Vagina (tissue), 2 donors: ENCODE results near the gene GOLGA6C. TPM values are rescaled to one million over a fixed set of nuclear protein-coding genes. Genes with fewer than 3 reads are reported as not detected.
"Not testable (repeated sequence)": the region's sequence is repeated elsewhere in the genome, so short reads cannot be mapped to it uniquely, and the experiment has no call there.

Source experiments
- DNase-seq, 2 donors: peaks; one replicate each; pipeline ENCODE4 v3.0.0-alpha.2; 2017; ENCODE audit errors: extremely low spot score in 2 of 2
- H3K27ac ChIP-seq: fragments of 200-600 bp; sonication (generic); one replicate; pipeline ENCODE4 v1.5.1; 2019
- H3K27me3 ChIP-seq: fragments of 200-600 bp; sonication (generic); one replicate; pipeline ENCODE4 v1.5.1; 2019
- H3K36me3 ChIP-seq, 2 donors: fragments of 200-600 bp; sonication (generic); one replicate each; pipeline ENCODE4 v1.5.1; 2017 to 2019
- H3K4me1 ChIP-seq: fragments of 200-600 bp; sonication (generic); one replicate; pipeline ENCODE4 v1.5.1; 2019
- H3K4me3 ChIP-seq, 2 donors: fragments of 200-600 bp; sonication (generic); 1 replicate in 1 of 2; 2 replicates in 1 of 2; pipeline ENCODE4 v1.5.1; 2016 to 2019
- H3K9me3 ChIP-seq: fragments of 200-600 bp; sonication (generic); one replicate; pipeline ENCODE4 v1.5.1; 2019
- POLR2A ChIP-seq, 2 donors: fragments of 450-650 bp; IDR thresholded peaks; one replicate each; pipeline ENCODE4 v1.6.1; 2017; ENCODE audit warnings: antibody characterized with exemption in 2 of 2, mild to moderate bottlenecking in 2 of 2, moderate library complexity in 2 of 2
- POLR2AphosphoS5 ChIP-seq, 2 donors: sonication (generic); formaldehyde crosslinking; IDR thresholded peaks; one replicate each; pipeline ENCODE4 v1.9.0; 2017; ENCODE audit warnings: antibody characterized with exemption in 2 of 2, mild to moderate bottlenecking in 2 of 2, low read depth in 1 of 2; ENCODE audit not compliant: insufficient read depth in 1 of 2
- intact Hi-C: fragments of 100-400 bp; cut with DNase I; formaldehyde crosslinking; loops from one replicate; pipeline ENCODE4 v1.15.1; 2023
- small RNA-seq: library from RNA; depleted of rRNA; stranded (forward); fragments of <200 nt; gene quantifications from one replicate; pipeline ENCODE3, GENCODE V24; 2016
- total RNA-seq: library from RNA; depleted of rRNA; stranded (reverse); fragments of >200 nt; gene quantifications from one replicate; pipeline ENCODE4 v1.2.3, GENCODE V29; 2016
- TF ChIP-seq, protein P1 (sequence below), 3 experiments: fragments of 450-650 bp in 2 of 3; fragments of 200-600 bp in 1 of 3; sonication (generic) in 1 of 3; IDR thresholded peaks; one replicate each; pipeline ENCODE4 v1.5.1; 2017 to 2019; ENCODE audit warnings: antibody characterized with exemption in 3 of 3, mild to moderate bottlenecking in 2 of 3, moderate library complexity in 2 of 3

Gene GOLGA6C
- total RNA-seq, 1 donor from 2014 or later, result not detected

DNA sequence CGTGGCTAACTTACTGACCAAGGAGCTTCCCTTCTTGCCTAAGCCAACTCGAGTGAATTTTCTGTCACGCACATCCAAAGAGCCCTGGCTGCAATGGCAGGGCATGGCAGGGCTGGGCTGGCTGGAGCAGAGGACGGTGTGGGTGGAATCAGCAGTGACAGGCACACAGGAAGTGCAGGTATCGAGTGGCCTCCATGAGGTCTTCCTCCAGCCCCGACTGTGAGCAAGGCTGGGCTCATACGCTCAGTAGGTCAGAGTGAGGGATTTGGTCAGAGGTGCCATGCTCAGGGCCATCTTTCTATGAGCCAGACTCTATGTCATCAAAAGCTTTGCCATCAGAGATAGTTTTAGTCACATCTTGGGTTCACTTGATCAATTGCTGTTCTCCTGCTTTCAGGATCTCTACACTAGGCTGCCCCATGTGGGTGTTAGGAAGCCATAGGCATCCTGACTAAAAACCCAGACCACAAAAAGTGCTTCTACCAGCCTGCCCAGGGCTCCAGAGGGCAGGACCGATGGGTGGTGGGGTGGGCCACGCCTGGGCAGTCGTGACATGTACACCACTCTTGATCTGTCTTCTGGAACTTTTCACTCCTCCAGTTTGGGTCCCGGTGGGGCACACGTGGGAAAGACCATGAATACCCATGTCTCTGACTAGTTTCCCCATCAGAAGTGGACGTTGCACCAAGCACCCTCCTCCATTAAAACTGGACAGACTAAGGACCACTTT is 55.1 kb downstream of the GOLGA6C start:
- Histone ChIP-seq H3K4me3 (no peak overlapping the region), H3K9me3 (no peaks in the 10 kb centered on the region), H3K36me3 (no peaks in the 10 kb centered on the region), H3K27ac (no peak overlapping the region), H3K4me1 (no peaks in the 10 kb centered on the region), H3K27me3 (no peaks in the 10 kb centered on the region)
- intact Hi-C loops, result no loop called here
- TF ChIP-seq POLR2A (IDR thresholded peaks at IDR 0.05) (no peak), POLR2AphosphoS5 (IDR thresholded peaks at IDR 0.05; ENCODE audit: insufficient read depth in 1 of 2, low read depth in 1 of 2) (no peak)
- TF ChIP-seq, protein P1, sequence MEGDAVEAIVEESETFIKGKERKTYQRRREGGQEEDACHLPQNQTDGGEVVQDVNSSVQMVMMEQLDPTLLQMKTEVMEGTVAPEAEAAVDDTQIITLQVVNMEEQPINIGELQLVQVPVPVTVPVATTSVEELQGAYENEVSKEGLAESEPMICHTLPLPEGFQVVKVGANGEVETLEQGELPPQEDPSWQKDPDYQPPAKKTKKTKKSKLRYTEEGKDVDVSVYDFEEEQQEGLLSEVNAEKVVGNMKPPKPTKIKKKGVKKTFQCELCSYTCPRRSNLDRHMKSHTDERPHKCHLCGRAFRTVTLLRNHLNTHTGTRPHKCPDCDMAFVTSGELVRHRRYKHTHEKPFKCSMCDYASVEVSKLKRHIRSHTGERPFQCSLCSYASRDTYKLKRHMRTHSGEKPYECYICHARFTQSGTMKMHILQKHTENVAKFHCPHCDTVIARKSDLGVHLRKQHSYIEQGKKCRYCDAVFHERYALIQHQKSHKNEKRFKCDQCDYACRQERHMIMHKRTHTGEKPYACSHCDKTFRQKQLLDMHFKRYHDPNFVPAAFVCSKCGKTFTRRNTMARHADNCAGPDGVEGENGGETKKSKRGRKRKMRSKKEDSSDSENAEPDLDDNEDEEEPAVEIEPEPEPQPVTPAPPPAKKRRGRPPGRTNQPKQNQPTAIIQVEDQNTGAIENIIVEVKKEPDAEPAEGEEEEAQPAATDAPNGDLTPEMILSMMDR (IDR thresholded peaks at IDR 0.05), result no peak
- no peak for DNase-seq

- TF ChIP-seq, protein P1 (IDR thresholded peaks at IDR 0.05), result no peak
- TF ChIP-seq POLR2AphosphoS5 (IDR thresholded peaks at IDR 0.05; ENCODE audit: insufficient read depth in 1 of 2, low read depth in 1 of 2), result no peak
- no peak for TF ChIP-seq POLR2A (IDR thresholded peaks at IDR 0.05)
These were observed 56.6 kb downstream of the GOLGA6C start for GRCh38 chr15:75314552-75315290.

DNA sequence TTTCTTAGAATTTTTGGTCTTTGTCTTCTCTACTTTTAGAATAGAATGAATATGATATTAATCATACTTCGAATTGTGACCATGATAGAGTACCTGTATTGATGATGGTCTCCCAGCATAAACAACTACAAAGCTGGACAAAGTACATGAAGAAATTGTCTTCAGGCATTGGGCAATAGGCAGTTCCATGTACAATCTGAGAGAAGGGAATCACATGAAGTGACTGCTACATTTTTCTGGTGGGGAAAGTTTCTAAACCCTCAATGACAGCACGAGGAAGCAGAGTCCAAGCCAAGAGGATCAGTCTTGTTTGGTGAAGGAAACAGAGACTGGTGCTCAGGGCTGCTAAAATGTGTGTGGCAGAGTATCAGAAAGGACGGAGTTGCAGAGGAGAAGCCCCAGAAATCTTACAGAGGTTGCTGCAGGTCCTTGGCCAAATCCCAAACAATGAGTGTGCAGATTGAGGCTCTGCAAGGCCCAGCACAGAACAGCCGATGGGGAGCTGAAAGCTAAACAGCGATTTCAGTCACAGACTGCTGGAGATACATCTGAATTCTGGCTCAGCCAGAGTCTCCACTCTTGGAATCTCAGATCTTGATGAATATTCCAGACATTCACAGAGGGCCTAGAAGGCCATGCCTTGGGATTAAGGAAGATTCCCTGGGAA is 61.2 kb downstream of the GOLGA6C start:
- H3K27me3 ChIP-seq, DNase-seq, H3K9me3 ChIP-seq, intact Hi-C loops, H3K36me3 ChIP-seq, H3K4me1 ChIP-seq, H3K27ac ChIP-seq, H3K4me3 ChIP-seq: not testable (repeated sequence)

More at GRCh38 chr15:75314552-75315290, 56.6 kb downstream of the GOLGA6C start:
- Histone ChIP-seq H3K9me3 (no peaks in the 10 kb centered on the region), H3K4me3 (no peak overlapping the region), H3K27ac (no peak overlapping the region), H3K4me1 (no peaks in the 10 kb centered on the region), H3K27me3 (no peaks in the 10 kb centered on the region), H3K36me3 (no peaks in the 10 kb centered on the region)
- DNase-seq, result no peak
- intact Hi-C loops, result no loop called here

Small RNA genes lying within 50 kb of the gene (small RNA-seq; reads per million reads assigned to genes)
- gene AC068338.1 (not detected), gene RN7SL327P (not detected), gene RN7SL489P (not detected)

Other genes starting within 250 kb of the GOLGA6C start
- gene PPCDC, start 234.7 kb upstream of the GOLGA6C start, total RNA-seq, result 23.8 TPM
- 20.9 TPM for gene C15orf39, start 56.5 kb upstream of the GOLGA6C start, total RNA-seq
- not detected for gene GOLGA6D, start 24.5 kb downstream of the GOLGA6C start, total RNA-seq
- 57.5 TPM for gene COMMD4, start 77.7 kb downstream of the GOLGA6C start, total RNA-seq
- 69.2 TPM for gene NEIL1, start 88.7 kb downstream of the GOLGA6C start, total RNA-seq
- gene MAN2C1, start 110.3 kb downstream of the GOLGA6C start, total RNA-seq, result 198 TPM
- 59.2 TPM for gene SIN3A, start 193.4 kb downstream of the GOLGA6C start, total RNA-seq